Measurements from ENCODE around the gene OPN3.

DNA sequence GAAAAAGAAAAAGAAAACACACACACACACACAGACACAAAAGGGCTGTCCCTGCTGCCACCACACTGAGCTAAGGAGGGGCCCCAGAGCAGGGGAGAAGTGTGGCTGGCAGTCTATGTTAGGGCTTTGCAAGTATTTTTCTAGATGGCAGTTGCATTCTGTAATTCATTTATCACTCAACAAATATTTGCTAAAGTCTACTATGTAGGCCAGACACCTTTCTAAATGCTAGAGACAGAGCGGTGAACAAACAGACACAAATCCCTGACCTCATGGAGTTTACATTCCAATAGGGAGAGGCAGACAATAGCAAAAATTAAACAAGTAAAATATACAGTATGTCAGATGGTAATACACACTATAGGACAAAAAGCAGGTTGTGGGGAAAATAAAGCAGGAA lies 32.1 kb upstream of the OPN3 start:
- TF ChIP-seq, protein P1, sequence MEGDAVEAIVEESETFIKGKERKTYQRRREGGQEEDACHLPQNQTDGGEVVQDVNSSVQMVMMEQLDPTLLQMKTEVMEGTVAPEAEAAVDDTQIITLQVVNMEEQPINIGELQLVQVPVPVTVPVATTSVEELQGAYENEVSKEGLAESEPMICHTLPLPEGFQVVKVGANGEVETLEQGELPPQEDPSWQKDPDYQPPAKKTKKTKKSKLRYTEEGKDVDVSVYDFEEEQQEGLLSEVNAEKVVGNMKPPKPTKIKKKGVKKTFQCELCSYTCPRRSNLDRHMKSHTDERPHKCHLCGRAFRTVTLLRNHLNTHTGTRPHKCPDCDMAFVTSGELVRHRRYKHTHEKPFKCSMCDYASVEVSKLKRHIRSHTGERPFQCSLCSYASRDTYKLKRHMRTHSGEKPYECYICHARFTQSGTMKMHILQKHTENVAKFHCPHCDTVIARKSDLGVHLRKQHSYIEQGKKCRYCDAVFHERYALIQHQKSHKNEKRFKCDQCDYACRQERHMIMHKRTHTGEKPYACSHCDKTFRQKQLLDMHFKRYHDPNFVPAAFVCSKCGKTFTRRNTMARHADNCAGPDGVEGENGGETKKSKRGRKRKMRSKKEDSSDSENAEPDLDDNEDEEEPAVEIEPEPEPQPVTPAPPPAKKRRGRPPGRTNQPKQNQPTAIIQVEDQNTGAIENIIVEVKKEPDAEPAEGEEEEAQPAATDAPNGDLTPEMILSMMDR (IDR thresholded peaks at IDR 0.05): no peak
- TF ChIP-seq EP300 (IDR thresholded peaks at IDR 0.05): no peak
